Measurements from ENCODE around the gene TNK1. TPM values are rescaled to one million over a fixed set of nuclear protein-coding genes. Genes with fewer than 3 reads are reported as not detected.

The TNK1 gene
- polyA plus RNA-seq, 3 donors: 2.1 to 8.0 (median 5.5) TPM

- no peak overlapping the region for H3K27ac ChIP-seq (ENCODE audit: low read depth, low read length)
- WGBS, 3 donors: 12 to 66% (median 14%) methylated on average over 56 to 65 of the region's 65 CpGs
These were observed 3.0 kb downstream of the TNK1 start for GRCh38 chr17:7383742-7384488.

- 51 to 81% (median 60%) methylated on average over 21 to 23 of the region's 23 CpGs for WGBS, 3 donors
- no peak overlapping the region for H3K27ac ChIP-seq (ENCODE audit: low read depth, low read length)
These were observed 3.7 kb downstream of the TNK1 start for GRCh38 chr17:7384489-7385081.

- no peak overlapping the region for H3K27ac ChIP-seq (ENCODE audit: low read depth, low read length)
- 95 to 98% (median 97%) methylated on average over 10 of the region's 10 CpGs for WGBS, 3 donors
These were observed 8.0 kb downstream of the TNK1 start for GRCh38 chr17:7388856-7389255.

- 86 to 91% (median 90%) methylated on average over 19 of the region's 19 CpGs for WGBS, 3 donors
- no peak overlapping the region for H3K27ac ChIP-seq (ENCODE audit: low read depth, low read length)
These were observed 9.3 kb downstream of the TNK1 start for GRCh38 chr17:7389924-7390910.

GRCh38 chr17:7391307-7391706 is 10.4 kb downstream of the TNK1 start:
- 32 to 85% (median 46%) methylated on average over 2 of the region's 2 CpGs for WGBS, 3 donors
- no peak overlapping the region for H3K27ac ChIP-seq (ENCODE audit: low read depth, low read length)

- H3K27ac ChIP-seq (ENCODE audit: low read depth, low read length): no peak overlapping the region
- 75 to 78% (median 78%) methylated on average over 39 to 42 of the region's 42 CpGs for WGBS, 3 donors
These were observed 12.1 kb downstream of the TNK1 start for GRCh38 chr17:7392696-7393612.

GRCh38 chr17:7393613-7394451 is 12.9 kb downstream of the TNK1 start:
- H3K27ac ChIP-seq (ENCODE audit: low read depth, low read length): no peak overlapping the region
- WGBS, 3 donors: 6 to 10% (median 7%) methylated on average over 44 to 48 of the region's 48 CpGs

GRCh38 chr17:7394452-7395191 is 13.7 kb downstream of the TNK1 start, which contains the start of gene PLSCR3:
TSS of gene PLSCR3 (minus strand) at chr17:7394525. CDS start at chr17:7394110, 415 bp downstream.
- H3K27ac ChIP-seq (ENCODE audit: low read depth, low read length): no peak within 1 kb of the TSS
- 0 to 1% (median 0%) methylated on average over 45 to 71 of the region's 71 CpGs for WGBS, 3 donors

- WGBS, 3 donors: 85 to 90% (median 86%) methylated on average over 4 of the region's 4 CpGs
- H3K27ac ChIP-seq (ENCODE audit: low read depth, low read length): no peak overlapping the region
These were observed 15.3 kb downstream of the TNK1 start for GRCh38 chr17:7396147-7396546.

GRCh38 chr17:7398612-7399011 is 17.7 kb downstream of the TNK1 start:
- 79 to 90% (median 83%) methylated on average over 2 of the region's 2 CpGs for WGBS, 3 donors
- no peak overlapping the region for H3K27ac ChIP-seq (ENCODE audit: low read depth, low read length)

- WGBS, 3 donors: 10 to 14% (median 13%) methylated on average over 16 of the region's 16 CpGs
- H3K27ac ChIP-seq (ENCODE audit: low read depth, low read length): peak overlapping the region; percentile 32
These were observed 22.3 kb downstream of the TNK1 start for GRCh38 chr17:7403043-7403726.

GRCh38 chr17:7403727-7403976 is 22.8 kb downstream of the TNK1 start:
- WGBS, 3 donors: 0% methylated on average over 10 to 13 of the region's 13 CpGs

GRCh38 chr17:7403977-7404736 is 23.3 kb downstream of the TNK1 start, which contains the start of gene TMEM256:
TSS of gene TMEM256 (minus strand) at chr17:7404097. CDS start at chr17:7404084, 13 bp downstream.
- peak within 1 kb of the TSS; percentile 32 for H3K27ac ChIP-seq (ENCODE audit: low read depth, low read length)
- 0 to 1% (median 0%) methylated on average over 48 to 49 of the region's 49 CpGs for WGBS, 3 donors

More at GRCh38 chr17:7403727-7403976, 22.8 kb downstream of the TNK1 start:
- peak overlapping the region; percentile 32 for H3K27ac ChIP-seq (ENCODE audit: low read depth, low read length)

GRCh38 chr17:7404737-7405349 is 24.0 kb downstream of the TNK1 start:
- WGBS, 3 donors: 1 to 2% (median 1%) methylated on average over 41 to 63 of the region's 65 CpGs
- no peak overlapping the region for H3K27ac ChIP-seq (ENCODE audit: low read depth, low read length)
